Prostate gland (tissue), 2 donors: ENCODE results near the gene CTSD.

Experiments used
- POLR2A ChIP-seq: fragments of 450-650 bp; IDR thresholded peaks from one replicate; pipeline ENCODE4 v1.6.1; 2016; ENCODE audit warnings: antibody characterized with exemption, mild to moderate bottlenecking
- POLR2AphosphoS5 ChIP-seq: sonication (generic); formaldehyde crosslinking; IDR thresholded peaks from one replicate; pipeline ENCODE4 v1.6.1; 2017; ENCODE audit warnings: antibody characterized with exemption
- TF ChIP-seq, protein P1 (sequence below), 4 experiments: fragments of 200-600 bp in 2 of 4; fragments of 450-650 bp in 2 of 4; sonication (generic) in 2 of 4; IDR thresholded peaks; 1 replicate in 3 of 4; 2 replicates in 1 of 4; pipeline ENCODE4 v1.5.1; 2016 to 2019; ENCODE audit warnings: antibody characterized with exemption in 4 of 4, mild to moderate bottlenecking in 2 of 4, moderate library complexity in 2 of 4

DNA sequence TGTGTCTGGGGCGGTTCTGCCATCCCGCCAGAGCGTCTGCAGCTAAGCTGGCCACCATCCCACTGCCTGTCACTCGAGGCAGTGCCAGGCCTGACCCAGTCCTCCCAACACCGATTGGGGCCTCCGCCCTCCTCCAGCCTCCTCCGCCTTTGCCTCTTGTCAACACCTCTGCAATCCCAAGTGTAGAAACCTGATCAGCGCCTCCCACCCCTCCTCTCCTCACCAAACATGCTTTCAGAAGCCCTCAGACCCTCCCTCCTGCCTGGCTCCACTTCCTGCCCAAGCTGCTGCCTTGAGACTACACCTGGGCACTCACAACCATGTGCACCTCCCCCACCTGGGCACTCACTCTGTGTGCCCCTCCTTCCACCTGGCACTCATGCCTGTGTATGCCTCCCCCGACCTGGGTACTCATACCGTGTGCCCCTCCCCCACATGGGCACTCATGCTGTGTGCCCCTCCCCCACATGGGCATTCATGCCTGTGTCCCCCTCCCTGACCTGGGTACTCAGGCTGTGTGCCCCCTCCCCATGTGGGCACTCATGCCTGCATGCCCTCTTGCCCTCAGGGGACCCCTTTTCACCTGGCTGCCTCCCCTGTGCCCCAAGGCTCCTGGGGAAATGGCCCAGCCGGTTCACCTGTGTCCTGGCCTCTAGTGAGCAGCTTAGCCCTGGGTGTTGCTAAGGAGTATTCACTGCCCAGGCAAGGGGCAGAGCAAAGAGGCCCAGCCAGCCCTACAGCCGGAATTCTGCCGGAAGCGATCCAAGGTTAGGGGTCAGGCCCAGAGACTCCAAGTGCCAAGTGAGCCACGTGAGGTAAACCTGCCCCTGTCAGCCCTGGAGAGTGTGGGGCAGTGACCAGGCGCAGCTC, 7.8 kb downstream of the CTSD start:
- TF ChIP-seq, protein P1, sequence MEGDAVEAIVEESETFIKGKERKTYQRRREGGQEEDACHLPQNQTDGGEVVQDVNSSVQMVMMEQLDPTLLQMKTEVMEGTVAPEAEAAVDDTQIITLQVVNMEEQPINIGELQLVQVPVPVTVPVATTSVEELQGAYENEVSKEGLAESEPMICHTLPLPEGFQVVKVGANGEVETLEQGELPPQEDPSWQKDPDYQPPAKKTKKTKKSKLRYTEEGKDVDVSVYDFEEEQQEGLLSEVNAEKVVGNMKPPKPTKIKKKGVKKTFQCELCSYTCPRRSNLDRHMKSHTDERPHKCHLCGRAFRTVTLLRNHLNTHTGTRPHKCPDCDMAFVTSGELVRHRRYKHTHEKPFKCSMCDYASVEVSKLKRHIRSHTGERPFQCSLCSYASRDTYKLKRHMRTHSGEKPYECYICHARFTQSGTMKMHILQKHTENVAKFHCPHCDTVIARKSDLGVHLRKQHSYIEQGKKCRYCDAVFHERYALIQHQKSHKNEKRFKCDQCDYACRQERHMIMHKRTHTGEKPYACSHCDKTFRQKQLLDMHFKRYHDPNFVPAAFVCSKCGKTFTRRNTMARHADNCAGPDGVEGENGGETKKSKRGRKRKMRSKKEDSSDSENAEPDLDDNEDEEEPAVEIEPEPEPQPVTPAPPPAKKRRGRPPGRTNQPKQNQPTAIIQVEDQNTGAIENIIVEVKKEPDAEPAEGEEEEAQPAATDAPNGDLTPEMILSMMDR (IDR thresholded peaks at IDR 0.05) = no peak
- TF ChIP-seq POLR2A (no peak), POLR2AphosphoS5 (no peak)
